ENCODE measurements around the gene OXSM. TPM values are rescaled to one million over a fixed set of nuclear protein-coding genes. Genes with fewer than 3 reads are reported as not detected.

Gene OXSM
- total RNA-seq, 1 experiment from 2014 or later, result 17.7 TPM

- ATAC-seq (no peak), DNase-seq (ENCODE audit: low read depth, low spot score) (no peak)
- Histone ChIP-seq H3K4me2 (ENCODE audit: low read length) (no peak overlapping the region), H3K36me3 (ENCODE audit: control insufficient read depth in 1 of 2, insufficient read depth in 2 of 2, low read length in 2 of 2) (peaks cover 10 to 25% of the 10 kb centered on the region in 2 experiments; a peak in 3 of 4 replicates), H3K27ac (ENCODE audit: low read depth, low read length) (no peak overlapping the region), H3K9me3 (ENCODE audit: control insufficient read depth in 1 of 2, insufficient read depth in 1 of 2, low read depth in 1 of 2, low read length in 2 of 2) (no peaks in the 10 kb centered on the region), H2AFZ (ENCODE audit: low read depth, low read length, poor library complexity, severe bottlenecking) (no peak overlapping the region), H4K20me1 (ENCODE audit: insufficient read depth) (no peaks in the 10 kb centered on the region), H3K9me2 (ENCODE audit: insufficient read depth) (no peaks in the 10 kb centered on the region), H3K79me2 (ENCODE audit: insufficient read depth, low read length) (peaks cover 40% of the 10 kb centered on the region), H3K27me3 (ENCODE audit: insufficient read depth, low read length) (no peaks in the 10 kb centered on the region), H3K9ac (ENCODE audit: low read length) (no peak overlapping the region), H3K4me1 (ENCODE audit: control insufficient read depth in 1 of 2, insufficient read depth in 2 of 2, low read length in 2 of 2) (peaks cover 3 to 19% of the 10 kb centered on the region in 2 experiments; a peak in 2 of 4 replicates), H3K4me3 (replicated peaks in 1 of 2; ENCODE audit: low read depth in 1 of 2, low read length in 2 of 2) (no peak overlapping the region)
- CTCF ChIA-PET, result no interaction called here
- POLR2A ChIA-PET, result no interaction called here
- BruUV-seq (replicated peaks), result no TSS peak
- intact Hi-C loops (cut with micrococcal nuclease), result no loop called here
- TF ChIP-seq ZBTB33 (IDR thresholded peaks at IDR 0.05; ENCODE audit: extremely low read depth, insufficient replicate concordance, low read length), result no peak
- TF ChIP-seq EGR1 (IDR thresholded peaks at IDR 0.05; ENCODE audit: low read depth), result no peak
- RAD21 ChIA-PET (ENCODE audit: low non-redundant PET in 1 of 2, low total read pairs in 2 of 2, uncharacterized antibody in 2 of 2, unreplicated experiment in 2 of 2), result no interaction called here
Observed at GRCh38 chr3:25780618-25781017, 9.3 kb upstream of the OXSM start.

DNA sequence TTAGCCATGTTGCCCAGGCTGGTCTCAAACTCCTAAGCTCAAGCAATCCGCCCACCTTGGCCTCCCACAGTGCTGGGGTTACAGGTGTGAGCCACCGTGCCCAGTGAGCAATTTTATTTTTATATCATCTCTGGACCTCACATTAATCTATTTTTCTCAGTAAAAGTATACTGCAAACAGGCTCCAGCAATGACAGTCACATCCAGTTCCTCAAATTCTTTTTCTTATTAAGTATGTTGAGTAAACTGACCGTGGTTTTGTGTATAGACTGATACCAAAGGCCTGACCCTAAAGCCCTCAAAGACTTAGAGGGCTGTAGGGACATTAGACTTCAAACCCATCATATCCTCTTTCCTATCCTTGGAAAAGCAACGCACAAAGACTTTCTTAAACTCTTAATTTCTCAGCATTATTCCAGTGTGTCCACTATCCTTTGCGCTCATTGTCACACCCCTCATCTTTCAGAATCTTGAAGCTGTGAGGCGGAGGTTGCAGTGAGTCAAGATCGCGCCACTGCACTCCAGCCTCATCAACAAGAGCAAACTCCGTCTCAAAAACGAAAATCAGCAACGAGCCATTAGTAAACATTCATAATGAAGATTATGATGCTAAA is 8.6 kb upstream of the OXSM start:
- BruUV-seq (replicated peaks), result no TSS peak
- no peaks in the 10 kb centered on the region for H3K9me2 ChIP-seq (ENCODE audit: insufficient read depth)
- H3K4me3 ChIP-seq (replicated peaks in 1 of 2; ENCODE audit: low read depth in 1 of 2, low read length in 2 of 2), result no peak overlapping the region; a peak in 1 of 4 replicates
- no peak overlapping the region for H2AFZ ChIP-seq (ENCODE audit: low read depth, low read length, poor library complexity, severe bottlenecking)
- POLR2A ChIA-PET, result no interaction called here
- H3K4me1 ChIP-seq (ENCODE audit: control insufficient read depth in 1 of 2, insufficient read depth in 2 of 2, low read length in 2 of 2), result peaks cover 3 to 19% of the 10 kb centered on the region in 2 experiments; a peak in 2 of 4 replicates
- peaks cover 9 to 19% of the 10 kb centered on the region in 2 experiments; a peak in 3 of 4 replicates for H3K36me3 ChIP-seq (ENCODE audit: control insufficient read depth in 1 of 2, insufficient read depth in 2 of 2, low read length in 2 of 2)
- H3K9ac ChIP-seq (ENCODE audit: low read length), result no peak overlapping the region
- RAD21 ChIA-PET (ENCODE audit: low non-redundant PET in 1 of 2, low total read pairs in 2 of 2, uncharacterized antibody in 2 of 2, unreplicated experiment in 2 of 2), result no interaction called here
- H3K4me2 ChIP-seq (ENCODE audit: low read length), result peak overlapping the region; percentile 77
- intact Hi-C loops (cut with micrococcal nuclease), result no loop called here
- CTCF ChIA-PET, result no interaction called here
- ATAC-seq, result no peak
- no peaks in the 10 kb centered on the region for H3K27me3 ChIP-seq (ENCODE audit: insufficient read depth, low read length)
- H4K20me1 ChIP-seq (ENCODE audit: insufficient read depth), result no peaks in the 10 kb centered on the region
- no peak overlapping the region for H3K27ac ChIP-seq (ENCODE audit: low read depth, low read length)
- peaks cover 40% of the 10 kb centered on the region for H3K79me2 ChIP-seq (ENCODE audit: insufficient read depth, low read length)
- no peaks in the 10 kb centered on the region for H3K9me3 ChIP-seq (ENCODE audit: control insufficient read depth in 1 of 2, insufficient read depth in 1 of 2, low read depth in 1 of 2, low read length in 2 of 2)
- DNase-seq (ENCODE audit: low read depth, low spot score), result no peak
- TF ChIP-seq ZFX (IDR thresholded peaks at IDR 0.05) (no peak), SP1 (IDR thresholded peaks at IDR 0.05; ENCODE audit: low read depth) (no peak), TCF7L2 (IDR thresholded peaks at IDR 0.05; ENCODE audit: borderline replicate concordance, extremely low read depth, insufficient read depth, insufficient read length) (no peak), SRF (IDR thresholded peaks at IDR 0.05; ENCODE audit: low read depth) (no peak), EGR1 (IDR thresholded peaks at IDR 0.05; ENCODE audit: low read depth) (no peak), SIN3A (IDR thresholded peaks at IDR 0.05; ENCODE audit: low read depth) (no peak), EZH2phosphoT487 (IDR thresholded peaks at IDR 0.05; ENCODE audit: borderline replicate concordance) (no peak), RAD21 (IDR thresholded peaks at IDR 0.05; ENCODE audit: low read depth) (no peak), CTCF (IDR thresholded peaks at IDR 0.05 in 2 of 3, conservative IDR thresholded peaks at IDR 0.05 in 1 of 3; ENCODE audit: borderline replicate concordance in 1 of 3, insufficient read depth in 1 of 3, low read depth in 2 of 3, low read length in 2 of 3) (no peak), FOSL1 (IDR thresholded peaks at IDR 0.05; ENCODE audit: low read depth) (no peak), REST (IDR thresholded peaks at IDR 0.05; ENCODE audit: low read depth) (no peak), JUND (IDR thresholded peaks at IDR 0.05) (no peak)
